GM12801 (cell line): ENCODE results near the gene CENPVL2.
"Not testable (repeated sequence)": the region's sequence is repeated elsewhere in the genome, so short reads cannot be mapped to it uniquely, and the experiment has no call there.

Experiments
- TF ChIP-seq, protein P1 (sequence below): IDR thresholded peaks from one replicate; pipeline ENCODE4 v1.5.1; 2011; ENCODE audit warnings: control low read depth; ENCODE audit not compliant: insufficient read length; ENCODE audit errors: extremely low read depth

Gene CENPVL2

DNA sequence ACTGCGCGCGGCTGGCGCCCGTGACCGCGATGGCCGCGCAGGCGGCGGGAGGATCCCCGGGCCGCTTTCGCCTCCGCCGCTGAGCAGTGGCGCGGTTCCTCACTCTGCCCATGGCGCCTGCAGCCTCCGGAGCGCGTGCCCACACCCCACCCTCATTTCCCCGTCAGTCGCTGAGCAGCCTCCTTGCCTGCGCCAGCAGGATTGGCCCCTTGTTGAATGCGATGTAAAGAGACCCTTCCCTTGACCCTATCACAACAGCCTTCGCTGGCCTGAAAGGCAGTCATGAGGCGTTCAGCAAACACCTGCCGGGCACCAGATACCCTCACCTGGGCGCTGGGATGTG lies at the start of gene CENPVL2:
Gene CENPVL2, minus strand, starts transcription at position 112 of the 343 bp plus-strand sequence. Its CDS starts 0 bp downstream, at position 112.
- TF ChIP-seq, protein P1, sequence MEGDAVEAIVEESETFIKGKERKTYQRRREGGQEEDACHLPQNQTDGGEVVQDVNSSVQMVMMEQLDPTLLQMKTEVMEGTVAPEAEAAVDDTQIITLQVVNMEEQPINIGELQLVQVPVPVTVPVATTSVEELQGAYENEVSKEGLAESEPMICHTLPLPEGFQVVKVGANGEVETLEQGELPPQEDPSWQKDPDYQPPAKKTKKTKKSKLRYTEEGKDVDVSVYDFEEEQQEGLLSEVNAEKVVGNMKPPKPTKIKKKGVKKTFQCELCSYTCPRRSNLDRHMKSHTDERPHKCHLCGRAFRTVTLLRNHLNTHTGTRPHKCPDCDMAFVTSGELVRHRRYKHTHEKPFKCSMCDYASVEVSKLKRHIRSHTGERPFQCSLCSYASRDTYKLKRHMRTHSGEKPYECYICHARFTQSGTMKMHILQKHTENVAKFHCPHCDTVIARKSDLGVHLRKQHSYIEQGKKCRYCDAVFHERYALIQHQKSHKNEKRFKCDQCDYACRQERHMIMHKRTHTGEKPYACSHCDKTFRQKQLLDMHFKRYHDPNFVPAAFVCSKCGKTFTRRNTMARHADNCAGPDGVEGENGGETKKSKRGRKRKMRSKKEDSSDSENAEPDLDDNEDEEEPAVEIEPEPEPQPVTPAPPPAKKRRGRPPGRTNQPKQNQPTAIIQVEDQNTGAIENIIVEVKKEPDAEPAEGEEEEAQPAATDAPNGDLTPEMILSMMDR: not testable (repeated sequence)

DNA sequence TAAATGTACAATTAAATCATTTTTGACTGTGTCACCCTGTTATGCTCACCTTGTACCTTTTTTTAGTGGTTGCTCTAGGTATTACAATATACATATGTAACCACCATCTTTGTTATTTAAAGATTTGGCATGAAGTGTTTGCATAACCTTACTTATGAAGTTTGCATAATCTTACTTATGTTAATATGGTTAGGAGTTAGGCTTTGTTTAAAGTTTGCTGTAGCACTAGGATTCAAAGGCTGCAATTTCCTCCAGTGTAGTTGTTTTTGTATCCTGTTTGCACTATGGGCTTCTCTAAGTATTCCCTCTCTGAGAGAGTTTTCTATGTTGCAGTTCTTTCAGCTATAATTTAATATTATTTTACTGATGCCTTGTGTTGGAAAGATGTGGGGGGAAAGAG lies 45.6 kb upstream of the CENPVL2 start:
- TF ChIP-seq, protein P1: no peak

DNA sequence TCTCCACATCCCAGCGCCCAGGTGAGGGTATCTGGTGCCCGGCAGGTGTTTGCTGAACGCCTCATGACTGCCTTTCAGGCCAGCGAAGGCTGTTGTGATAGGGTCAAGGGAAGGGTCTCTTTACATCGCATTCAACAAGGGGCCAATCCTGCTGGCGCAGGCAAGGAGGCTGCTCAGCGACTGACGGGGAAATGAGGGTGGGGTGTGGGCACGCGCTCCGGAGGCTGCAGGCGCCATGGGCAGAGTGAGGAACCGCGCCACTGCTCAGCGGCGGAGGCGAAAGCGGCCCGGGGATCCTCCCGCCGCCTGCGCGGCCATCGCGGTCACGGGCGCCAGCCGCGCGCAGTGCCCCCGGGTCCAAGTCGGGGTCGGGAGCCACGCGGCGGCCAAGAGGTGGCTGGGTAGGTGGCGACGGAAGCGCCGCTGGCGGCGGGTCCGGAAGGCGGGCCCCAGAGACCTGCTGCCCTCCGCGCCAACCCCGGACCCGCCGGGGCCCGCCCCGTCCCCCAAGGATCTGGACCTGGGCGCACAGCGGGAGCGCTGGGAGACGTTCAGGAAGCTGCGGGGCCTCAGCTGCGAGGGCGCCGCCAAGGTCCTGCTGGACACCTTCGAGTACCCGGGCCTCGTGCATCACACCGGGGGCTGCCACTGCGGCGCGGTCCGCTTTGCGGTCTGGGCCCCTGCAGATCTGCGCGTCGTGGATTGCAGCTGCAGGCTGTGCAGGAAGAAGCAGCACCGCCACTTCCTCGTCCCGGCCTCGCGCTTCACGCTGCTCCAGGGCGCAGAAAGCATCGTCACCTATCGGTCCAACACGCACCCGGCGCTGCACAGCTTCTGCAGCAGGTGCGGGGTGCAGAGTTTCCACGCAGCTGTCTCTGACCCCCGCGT lies 27.9 kb upstream of the CENPVL2 start, which contains the start of gene CENPVL1:
Gene CENPVL1, plus strand, starts transcription at position 236 of the 888 bp plus-strand sequence. Its CDS starts 0 bp downstream, at position 236.
- TF ChIP-seq, protein P1: not testable (repeated sequence)

DNA sequence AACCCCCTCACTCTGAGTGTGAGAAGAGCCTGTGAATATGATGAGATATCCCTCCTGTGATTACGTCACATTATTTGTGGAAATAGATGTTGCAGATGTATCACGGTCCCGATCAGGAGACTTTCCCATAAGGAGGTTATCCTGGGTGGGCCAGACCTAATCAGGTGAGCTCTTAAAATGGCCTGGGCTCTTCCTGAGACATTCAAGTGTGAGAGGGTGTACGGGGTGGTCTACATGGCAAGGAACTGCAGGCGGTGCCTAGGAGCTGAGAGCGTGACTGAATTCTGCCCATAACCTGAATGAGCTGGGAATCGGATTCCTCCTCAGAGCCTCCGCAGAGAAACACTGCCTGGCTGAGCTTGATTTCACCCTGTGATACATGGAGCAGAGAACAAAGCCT lies 14.8 kb upstream of the CENPVL2 start:
- TF ChIP-seq, protein P1: no peak

DNA sequence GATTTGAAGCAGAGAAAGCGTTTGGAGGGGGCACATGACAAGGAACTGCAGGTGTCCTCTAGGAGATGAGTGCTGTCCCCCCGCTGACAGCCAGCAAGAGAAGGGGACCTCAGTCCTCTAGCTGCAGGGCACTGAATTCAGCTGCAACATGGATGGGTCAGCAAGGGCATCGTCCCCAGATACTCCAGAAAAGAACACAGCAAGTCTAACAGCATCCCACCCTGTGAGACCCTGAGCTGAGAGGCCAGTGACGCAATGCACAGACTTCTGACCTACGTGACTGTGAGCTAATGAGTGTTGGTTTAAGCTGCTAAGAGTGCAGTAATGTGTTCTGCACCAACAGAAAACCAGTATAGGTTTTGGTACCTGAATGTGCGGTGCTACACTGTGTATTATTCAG lies 11.6 kb upstream of the CENPVL2 start:
- TF ChIP-seq, protein P1: no peak

DNA sequence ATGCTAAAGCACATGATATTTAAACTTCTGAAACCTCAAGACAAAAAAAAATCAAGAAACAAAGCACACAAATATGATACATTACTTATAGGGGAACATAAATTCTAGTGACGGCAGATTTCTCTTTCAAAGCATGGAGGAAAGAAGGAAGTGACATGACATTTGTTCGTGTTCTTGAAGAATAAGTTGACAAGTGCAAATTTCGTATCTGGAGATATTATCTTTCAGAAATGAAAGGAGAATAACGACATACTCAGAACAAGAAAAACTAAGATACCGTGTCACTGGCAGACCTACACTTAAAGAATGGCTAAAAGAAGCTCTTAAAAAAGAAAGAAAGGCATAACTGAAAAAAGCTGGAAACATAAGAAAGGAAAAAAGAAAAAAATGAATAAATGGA lies 16.6 kb downstream of the CENPVL2 start:
- TF ChIP-seq, protein P1: no peak

DNA sequence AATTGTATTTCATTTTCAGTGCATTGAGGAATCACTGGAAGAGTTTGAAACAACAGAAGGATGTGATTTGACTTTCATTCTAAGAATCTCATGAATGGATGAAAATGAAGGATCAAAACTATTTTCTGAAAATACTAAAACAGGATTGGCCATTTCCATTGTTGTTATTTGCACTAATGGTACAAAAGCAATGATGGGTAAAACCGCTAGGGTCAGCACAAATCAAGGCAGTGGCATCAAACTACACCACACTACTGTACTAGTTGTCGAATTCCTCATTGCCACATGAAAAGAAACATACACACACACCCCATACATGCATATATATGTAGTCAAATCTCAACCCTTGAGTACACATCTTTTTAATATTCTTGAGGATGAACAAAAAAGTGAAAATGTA lies 39.3 kb downstream of the CENPVL2 start:
- TF ChIP-seq, protein P1: no peak
